SK-N-DZ (cell line): Measurements from ENCODE around the gene TRIM67.
A peak's percentile ranks its signal among the peaks of the same experiment; 100 is the strongest.

ENCODE experiments used
- DNase-seq: peaks from one replicate; pipeline ENCODE4 v3.0.0-alpha.2; 2015; ENCODE audit warnings: low spot score

The TRIM67 gene

DNA sequence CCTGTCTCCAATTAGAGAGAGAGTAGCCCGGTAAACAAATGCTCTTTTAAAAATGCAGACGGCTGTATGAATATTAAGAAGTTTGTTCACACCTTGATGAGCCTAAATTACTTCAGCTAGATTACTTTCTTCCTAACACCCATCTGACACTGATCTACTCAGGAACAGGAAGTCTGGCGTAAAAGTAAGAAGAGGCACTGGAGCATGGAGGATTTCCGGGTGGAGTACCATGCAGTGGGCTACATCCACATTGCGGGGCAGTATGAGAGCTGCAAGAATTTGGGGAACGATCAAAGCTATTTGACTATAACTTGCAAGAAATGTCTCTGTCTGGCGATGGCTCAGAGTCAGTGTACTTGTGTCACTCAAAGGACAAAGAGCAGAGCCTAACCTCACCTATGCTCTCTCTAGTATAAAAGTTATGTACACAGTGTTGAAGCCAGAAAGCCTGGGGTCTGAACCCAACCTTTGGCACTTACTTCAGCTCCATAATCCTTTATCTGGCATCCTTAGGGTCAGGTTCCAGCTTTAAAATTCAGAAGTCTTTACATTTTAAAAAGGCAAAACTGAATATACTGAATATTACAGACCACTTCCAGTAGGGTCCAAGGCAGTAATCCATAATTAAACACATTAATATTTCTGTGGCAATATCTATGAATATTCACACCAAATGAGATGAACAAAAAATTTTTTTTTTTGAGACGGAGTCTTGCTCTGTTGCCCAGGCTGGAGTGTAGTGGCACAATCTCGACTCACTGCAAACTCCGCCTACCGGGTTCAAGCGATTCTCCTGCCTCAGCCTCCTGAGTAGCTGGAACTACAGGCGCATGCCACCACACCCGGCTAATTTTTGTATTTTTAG lies 71.2 kb downstream of the TRIM67 start:
- no peak for DNase-seq

GRCh38 chr1:231233735-231234417 lies 72.0 kb downstream of the TRIM67 start:
- no peak for DNase-seq

- no peak for DNase-seq
Measured at GRCh38 chr1:231234506-231234905, 72.6 kb downstream of the TRIM67 start.

GRCh38 chr1:231235526-231236207 lies 73.8 kb downstream of the TRIM67 start:
- no peak for DNase-seq

- DNase-seq: no peak
Measured at GRCh38 chr1:231236208-231236591, 74.3 kb downstream of the TRIM67 start.

GRCh38 chr1:231236938-231237337 lies 75.1 kb downstream of the TRIM67 start:
- DNase-seq: no peak

- DNase-seq: no peak
Measured at GRCh38 chr1:231238298-231238697, 76.4 kb downstream of the TRIM67 start.

DNA sequence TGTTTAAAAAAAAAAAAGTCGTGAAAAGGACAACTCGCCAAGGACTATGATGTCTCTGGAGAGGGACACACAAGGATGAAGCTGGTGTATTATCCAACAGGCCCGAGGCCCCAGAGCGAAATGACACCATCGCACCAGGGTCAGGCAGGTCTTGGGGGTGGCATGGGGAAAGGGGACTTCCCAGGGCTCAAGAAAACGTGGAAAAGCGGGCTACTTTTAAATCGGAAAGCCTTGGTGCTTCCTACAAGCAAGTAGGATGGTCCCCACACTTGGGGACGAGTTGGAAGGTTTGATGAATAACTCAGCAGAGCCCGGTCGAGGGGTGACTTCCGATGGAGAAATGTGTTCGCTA lies 78.6 kb downstream of the TRIM67 start:
- no peak for DNase-seq

DNA sequence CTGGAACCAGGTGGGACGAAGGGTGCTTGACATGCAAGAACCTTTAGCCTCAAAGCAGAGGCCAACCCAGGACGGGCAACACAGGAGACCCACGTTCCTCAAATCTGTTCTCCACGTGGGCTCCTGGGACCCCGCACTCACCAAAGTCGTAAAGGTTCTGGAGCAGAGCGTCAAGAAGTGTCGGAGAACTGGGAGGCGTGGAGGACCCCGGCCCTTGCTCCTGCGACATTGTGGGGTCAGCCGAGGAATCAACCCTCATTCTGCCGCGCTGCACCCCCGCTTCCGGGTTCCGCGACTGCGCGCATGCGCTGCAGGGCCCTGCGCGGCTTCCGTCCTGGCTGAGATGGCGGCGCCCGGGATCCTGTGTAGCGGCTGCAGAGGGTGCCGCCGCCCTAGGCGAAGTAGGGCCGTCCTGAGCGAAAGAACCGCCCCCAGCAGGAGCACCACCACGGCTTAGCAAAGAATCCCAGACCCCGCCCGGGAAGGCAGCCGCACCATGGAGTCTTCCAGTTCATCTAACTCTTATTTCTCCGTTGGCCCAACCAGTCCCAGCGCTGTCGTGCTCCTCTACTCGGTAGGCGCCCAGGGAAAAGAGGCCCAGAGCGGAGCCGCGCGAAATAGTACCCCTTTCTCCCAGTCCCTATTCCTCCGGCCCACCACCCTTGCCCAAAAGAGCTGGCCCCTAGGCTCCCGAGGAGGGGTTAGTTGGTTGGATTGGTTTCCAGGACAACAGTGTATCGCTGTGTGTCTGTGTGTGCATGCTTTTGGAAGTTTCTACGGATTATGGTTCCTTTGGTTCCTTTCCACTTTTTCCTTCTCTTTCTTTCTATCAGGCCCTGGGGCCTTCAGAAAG lies 79.3 kb downstream of the TRIM67 start, which contains the start of gene GNPAT:
TSS of gene GNPAT (plus strand) at position 330 of the 853 bp plus-strand sequence. CDS start at position 497, 167 bp downstream.
- DNase-seq: peak; percentile 79

GRCh38 chr1:231241750-231242149 lies 79.9 kb downstream of the TRIM67 start:
- no peak for DNase-seq

DNA sequence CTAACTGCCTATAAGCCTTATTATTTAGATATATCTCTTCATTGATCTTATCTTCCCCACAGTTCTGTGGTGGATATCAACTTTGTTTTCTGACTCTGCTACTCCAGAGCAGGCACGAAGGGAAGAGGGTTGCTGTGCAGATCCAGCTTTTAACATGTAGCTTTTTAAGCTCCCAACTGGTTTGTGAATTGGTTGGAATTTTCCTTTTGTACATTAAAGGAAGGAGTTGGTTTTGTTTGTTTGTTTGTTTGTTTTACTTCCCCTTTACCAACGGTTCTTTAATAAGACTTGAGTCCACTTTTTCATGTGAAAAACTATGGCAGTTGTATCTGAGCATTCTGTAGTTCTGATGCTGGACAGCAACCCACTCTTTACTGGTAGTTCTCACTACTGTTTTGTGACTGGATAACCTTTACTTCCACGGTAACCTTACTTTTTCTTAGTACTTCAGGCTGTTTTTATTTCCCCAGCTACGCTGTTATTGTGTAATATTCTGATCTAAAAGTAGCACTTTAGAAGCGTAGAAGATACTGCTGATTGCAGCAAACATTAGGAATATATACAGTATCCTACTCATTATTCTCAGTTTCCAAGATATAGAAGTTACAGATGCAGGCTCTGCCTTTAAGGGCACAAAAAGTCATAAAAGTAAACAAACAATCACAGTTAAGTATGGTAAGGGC lies 80.8 kb downstream of the TRIM67 start:
- DNase-seq: no peak

- no peak for DNase-seq
Measured at GRCh38 chr1:231248778-231249177, 86.9 kb downstream of the TRIM67 start.

DNA sequence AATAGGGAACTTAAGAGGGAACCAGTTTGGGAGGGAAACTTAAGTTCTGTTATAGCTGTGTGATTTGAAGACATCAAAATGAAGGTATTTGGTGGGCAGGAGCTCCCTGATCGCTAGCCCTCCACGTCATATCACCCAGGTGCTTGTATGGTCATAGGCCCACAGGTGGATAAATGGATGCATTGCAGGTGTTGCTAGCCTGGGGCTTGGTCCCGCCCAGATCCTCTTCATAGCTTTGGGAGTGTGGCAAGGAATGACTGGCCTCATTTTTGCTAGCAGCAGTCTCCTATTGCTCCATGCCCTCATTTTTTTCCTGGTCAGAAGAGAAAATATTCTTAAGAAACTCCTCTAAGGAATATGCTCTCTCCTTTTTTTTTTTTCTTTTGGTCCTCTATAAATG lies 90.5 kb downstream of the TRIM67 start:
- DNase-seq: no peak

DNA sequence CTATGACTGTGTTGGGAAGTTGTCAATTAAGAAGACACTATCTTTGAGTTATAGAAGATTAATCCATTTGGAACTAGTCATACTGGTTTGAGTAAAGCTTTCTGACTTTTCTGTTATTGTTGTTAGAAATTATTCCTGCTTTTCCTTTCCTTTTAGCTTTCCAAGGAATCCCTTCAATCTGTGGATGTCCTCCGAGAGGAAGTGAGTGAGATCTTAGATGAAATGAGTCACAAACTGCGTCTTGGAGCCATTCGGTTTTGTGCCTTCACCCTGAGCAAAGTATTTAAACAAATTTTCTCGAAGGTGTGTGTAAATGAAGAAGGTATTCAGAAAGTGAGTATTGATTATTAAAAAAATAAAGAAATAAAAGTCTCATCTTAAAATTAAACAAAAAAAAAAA lies 98.5 kb downstream of the TRIM67 start:
- DNase-seq: no peak

- DNase-seq: no peak
Measured at GRCh38 chr1:231264642-231265041, 102.8 kb downstream of the TRIM67 start.

- DNase-seq: no peak
Measured at GRCh38 chr1:231265379-231265778, 103.5 kb downstream of the TRIM67 start.

DNA sequence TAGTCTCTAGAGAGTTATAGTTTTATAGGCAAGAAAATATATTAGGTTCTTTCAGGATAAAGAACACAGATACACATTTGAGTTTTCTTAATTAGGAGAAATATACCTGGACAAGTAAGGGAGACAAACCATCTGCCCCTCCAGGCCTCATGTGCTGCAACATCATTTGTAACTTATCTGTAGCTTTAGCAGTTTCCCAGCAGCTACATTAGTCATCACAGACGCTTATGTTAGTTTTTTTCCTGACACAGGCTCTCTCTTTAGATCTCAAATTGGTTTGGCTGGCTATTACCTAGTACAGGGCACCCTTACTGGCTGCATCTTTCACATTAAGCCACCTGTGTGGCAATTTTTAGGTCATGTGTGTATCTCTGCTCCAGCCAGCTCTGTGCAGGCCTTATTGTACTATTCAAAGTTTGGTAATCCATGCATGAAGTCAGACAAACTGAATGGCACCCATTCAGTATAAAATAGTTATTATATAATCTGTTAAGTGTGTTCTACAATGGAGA lies 105.0 kb downstream of the TRIM67 start:
- DNase-seq: no peak
